ENCODE measurements around the gene CTAGE6.
"Not testable (repeated sequence)": the region's sequence is repeated elsewhere in the genome, so short reads cannot be mapped to it uniquely, and the experiment has no call there.

CTAGE6 gene

GRCh38 chr7:143795653-143796052, 38.2 kb upstream of the CTAGE6 start:
- H2BK5ac ChIP-seq (ENCODE audit: low read length); H2BK120ac ChIP-seq (ENCODE audit: low read depth, low read length); H2BK15ac ChIP-seq (ENCODE audit: low read length); H4K8ac ChIP-seq (ENCODE audit: low read depth, low read length); H3K18ac ChIP-seq (ENCODE audit: low read length); H3K23ac ChIP-seq (ENCODE audit: low read depth, low read length, poor library complexity); H4K91ac ChIP-seq (ENCODE audit: low read depth, low read length, poor library complexity); H3K14ac ChIP-seq (ENCODE audit: low read length); H3K27ac ChIP-seq (replicated peaks; ENCODE audit: low read length); H3K4ac ChIP-seq (ENCODE audit: low read length); H2BK12ac ChIP-seq (ENCODE audit: low read length); H2AK5ac ChIP-seq (ENCODE audit: low read depth, low read length); H3K9me3 ChIP-seq (replicated peaks in 1 of 2; ENCODE audit: control insufficient read depth in 2 of 2, insufficient read depth in 1 of 2, low read depth in 1 of 2, low read length in 2 of 2); H3K4me1 ChIP-seq (ENCODE audit: control insufficient read depth in 2 of 2, insufficient read depth in 1 of 2, low read depth in 1 of 2, low read length in 2 of 2); DNase-seq (ENCODE audit: low spot score); H3K4me2 ChIP-seq (ENCODE audit: insufficient read depth, low read length, poor library complexity, severe bottlenecking); H3K27me3 ChIP-seq (ENCODE audit: control insufficient read depth in 3 of 3, insufficient read depth in 3 of 3, low read depth in 1 of 3, low read length in 3 of 3); H3K36me3 ChIP-seq (replicated peaks in 1 of 2; ENCODE audit: control insufficient read depth in 2 of 2, insufficient read depth in 2 of 2, low read length in 2 of 2); H3K4me3 ChIP-seq (ENCODE audit: low read length in 2 of 2); H3K9ac ChIP-seq (ENCODE audit: low read depth, low read length, poor library complexity); H3K79me1 ChIP-seq (ENCODE audit: low read depth, low read length); H2AFZ ChIP-seq (ENCODE audit: low read length): not testable (repeated sequence)
- WGBS, 2 donors (ENCODE audit: extremely low coverage in 2 of 2, insufficient read length in 2 of 2, insufficient replicate concordance in 1 of 2): no CpG with 5 or more reads among the region's 2 CpGs

GRCh38 chr7:143792633-143793032, 35.1 kb upstream of the CTAGE6 start:
- DNase-seq (ENCODE audit: low spot score); H4K91ac ChIP-seq (ENCODE audit: low read depth, low read length, poor library complexity); H3K9ac ChIP-seq (ENCODE audit: low read depth, low read length, poor library complexity); H3K18ac ChIP-seq (ENCODE audit: low read length); H2BK5ac ChIP-seq (ENCODE audit: low read length); H3K36me3 ChIP-seq (replicated peaks in 1 of 2; ENCODE audit: control insufficient read depth in 2 of 2, insufficient read depth in 2 of 2, low read length in 2 of 2); H3K27ac ChIP-seq (replicated peaks; ENCODE audit: low read length); H4K8ac ChIP-seq (ENCODE audit: low read depth, low read length); H3K4me2 ChIP-seq (ENCODE audit: insufficient read depth, low read length, poor library complexity, severe bottlenecking); H2AK5ac ChIP-seq (ENCODE audit: low read depth, low read length); H2BK15ac ChIP-seq (ENCODE audit: low read length); H3K23ac ChIP-seq (ENCODE audit: low read depth, low read length, poor library complexity); H3K9me3 ChIP-seq (replicated peaks in 1 of 2; ENCODE audit: control insufficient read depth in 2 of 2, insufficient read depth in 1 of 2, low read depth in 1 of 2, low read length in 2 of 2); H3K4me3 ChIP-seq (ENCODE audit: low read length in 2 of 2); H2AFZ ChIP-seq (ENCODE audit: low read length); H3K27me3 ChIP-seq (ENCODE audit: control insufficient read depth in 3 of 3, insufficient read depth in 3 of 3, low read depth in 1 of 3, low read length in 3 of 3); H2BK120ac ChIP-seq (ENCODE audit: low read depth, low read length); H3K4me1 ChIP-seq (ENCODE audit: control insufficient read depth in 2 of 2, insufficient read depth in 1 of 2, low read depth in 1 of 2, low read length in 2 of 2); H3K79me1 ChIP-seq (ENCODE audit: low read depth, low read length); H2BK12ac ChIP-seq (ENCODE audit: low read length); H3K4ac ChIP-seq (ENCODE audit: low read length); H3K14ac ChIP-seq (ENCODE audit: low read length): not testable (repeated sequence)
- no CpG with 5 or more reads among the region's 2 CpGs for WGBS, 2 donors (ENCODE audit: extremely low coverage in 2 of 2, insufficient read length in 2 of 2, insufficient replicate concordance in 1 of 2)

- not testable (repeated sequence) for H3K36me3 ChIP-seq (replicated peaks in 1 of 2; ENCODE audit: control insufficient read depth in 2 of 2, insufficient read depth in 2 of 2, low read length in 2 of 2); H3K23ac ChIP-seq (ENCODE audit: low read depth, low read length, poor library complexity); H2BK12ac ChIP-seq (ENCODE audit: low read length); H3K18ac ChIP-seq (ENCODE audit: low read length); H3K4me1 ChIP-seq (ENCODE audit: control insufficient read depth in 2 of 2, insufficient read depth in 1 of 2, low read depth in 1 of 2, low read length in 2 of 2); H2BK15ac ChIP-seq (ENCODE audit: low read length); H2AFZ ChIP-seq (ENCODE audit: low read length); H3K4me2 ChIP-seq (ENCODE audit: insufficient read depth, low read length, poor library complexity, severe bottlenecking); H4K91ac ChIP-seq (ENCODE audit: low read depth, low read length, poor library complexity); H4K8ac ChIP-seq (ENCODE audit: low read depth, low read length); DNase-seq (ENCODE audit: low spot score); H2AK5ac ChIP-seq (ENCODE audit: low read depth, low read length); H3K27ac ChIP-seq (replicated peaks; ENCODE audit: low read length); H3K14ac ChIP-seq (ENCODE audit: low read length); H2BK5ac ChIP-seq (ENCODE audit: low read length); H3K4ac ChIP-seq (ENCODE audit: low read length); H3K27me3 ChIP-seq (ENCODE audit: control insufficient read depth in 3 of 3, insufficient read depth in 3 of 3, low read depth in 1 of 3, low read length in 3 of 3); H2BK120ac ChIP-seq (ENCODE audit: low read depth, low read length); H3K9me3 ChIP-seq (replicated peaks in 1 of 2; ENCODE audit: control insufficient read depth in 2 of 2, insufficient read depth in 1 of 2, low read depth in 1 of 2, low read length in 2 of 2); H3K9ac ChIP-seq (ENCODE audit: low read depth, low read length, poor library complexity); H3K4me3 ChIP-seq (ENCODE audit: low read length in 2 of 2); H3K79me1 ChIP-seq (ENCODE audit: low read depth, low read length)
- WGBS, 2 donors (ENCODE audit: extremely low coverage in 2 of 2, insufficient read length in 2 of 2, insufficient replicate concordance in 1 of 2): no CpG with 5 or more reads among the region's 7 CpGs
Observed at GRCh38 chr7:143785415-143786182, 28.1 kb upstream of the CTAGE6 start.

GRCh38 chr7:143779591-143779990, 22.1 kb upstream of the CTAGE6 start:
- not testable (repeated sequence) for H3K4me2 ChIP-seq (ENCODE audit: insufficient read depth, low read length, poor library complexity, severe bottlenecking); H4K8ac ChIP-seq (ENCODE audit: low read depth, low read length); H2BK12ac ChIP-seq (ENCODE audit: low read length); H3K27ac ChIP-seq (replicated peaks; ENCODE audit: low read length); H3K9ac ChIP-seq (ENCODE audit: low read depth, low read length, poor library complexity); H2BK5ac ChIP-seq (ENCODE audit: low read length); H3K4me3 ChIP-seq (ENCODE audit: low read length in 2 of 2); H2AFZ ChIP-seq (ENCODE audit: low read length); H3K9me3 ChIP-seq (replicated peaks in 1 of 2; ENCODE audit: control insufficient read depth in 2 of 2, insufficient read depth in 1 of 2, low read depth in 1 of 2, low read length in 2 of 2); H3K79me1 ChIP-seq (ENCODE audit: low read depth, low read length); H3K4me1 ChIP-seq (ENCODE audit: control insufficient read depth in 2 of 2, insufficient read depth in 1 of 2, low read depth in 1 of 2, low read length in 2 of 2); H3K18ac ChIP-seq (ENCODE audit: low read length); H2AK5ac ChIP-seq (ENCODE audit: low read depth, low read length); H3K4ac ChIP-seq (ENCODE audit: low read length); H3K36me3 ChIP-seq (replicated peaks in 1 of 2; ENCODE audit: control insufficient read depth in 2 of 2, insufficient read depth in 2 of 2, low read length in 2 of 2); H4K91ac ChIP-seq (ENCODE audit: low read depth, low read length, poor library complexity); DNase-seq (ENCODE audit: low spot score); H3K23ac ChIP-seq (ENCODE audit: low read depth, low read length, poor library complexity); H3K14ac ChIP-seq (ENCODE audit: low read length); H2BK15ac ChIP-seq (ENCODE audit: low read length); H3K27me3 ChIP-seq (ENCODE audit: control insufficient read depth in 3 of 3, insufficient read depth in 3 of 3, low read depth in 1 of 3, low read length in 3 of 3); H2BK120ac ChIP-seq (ENCODE audit: low read depth, low read length)
- WGBS, 2 donors (ENCODE audit: extremely low coverage in 2 of 2, insufficient read length in 2 of 2, insufficient replicate concordance in 1 of 2): 100% methylated on average over 1 of the region's 2 CpGs; no CpG with 5 or more reads in 1 of the 2 donors

Data from neuronal stem cell (in vitro differentiated cells).